Breast epithelium (tissue), 3 donors: ENCODE data around the gene ANKS1A.

Source experiments
- CTCF ChIP-seq, 3 donors: fragments of 450-650 bp; IDR thresholded peaks; one replicate each; pipeline ENCODE4 v1.5.1; 2016 to 2017; ENCODE audit warnings: antibody characterized with exemption in 3 of 3, mild to moderate bottlenecking in 3 of 3, moderate library complexity in 3 of 3
- POLR2A ChIP-seq: fragments of 450-650 bp; IDR thresholded peaks from one replicate; pipeline ENCODE4 v1.6.1; 2016; ENCODE audit warnings: antibody characterized with exemption, mild to moderate bottlenecking, moderate library complexity

- TF ChIP-seq POLR2A: no peak
- TF ChIP-seq CTCF (IDR thresholded peaks at IDR 0.05): no peak
Observed at GRCh38 chr6:35068644-35069043, 179.6 kb downstream of the ANKS1A start.
